Heart left ventricle (tissue), 16 donors: Measurements from ENCODE around the gene TTYH3. TPM values are rescaled to one million over a fixed set of nuclear protein-coding genes. Genes with fewer than 3 reads are reported as not detected.

Experiments
- ATAC-seq, 4 donors: fragments of 200-7000 bp; cut with Tn5 transposase; one replicate each; pipeline ENCODE4 v1.9.1; 2020 to 2022; ENCODE audit warnings: moderate library complexity in 4 of 4, mild to moderate bottlenecking in 3 of 4, moderate number of reproducible peaks in 1 of 4
- DNase-seq, 5 donors: peaks; one replicate each; pipeline ENCODE4 v3.0.0-alpha.2; 2020
- H3K27ac ChIP-seq, 12 donors: fragments of 200-600 bp; sonication (generic) in 4 of 12; one replicate each; pipeline versions ENCODE4 v1.5.0 to v1.8.0; 2016 to 2022; ENCODE audit warnings: mild to moderate bottlenecking in 2 of 12
- H3K27me3 ChIP-seq, 9 donors: fragments of 200-600 bp; sonication (generic) in 2 of 9; one replicate each; pipeline versions ENCODE4 v1.5.1 to v1.8.0; 2016 to 2022; ENCODE audit warnings: mild to moderate bottlenecking in 3 of 9
- H3K36me3 ChIP-seq, 9 donors: fragments of 200-600 bp; sonication (generic) in 2 of 9; one replicate each; pipeline versions ENCODE4 v1.5.0 to v1.8.0; 2018 to 2022; ENCODE audit warnings: mild to moderate bottlenecking in 2 of 9
- H3K4me1 ChIP-seq, 12 donors: fragments of 200-600 bp; sonication (generic) in 4 of 12; one replicate each; pipeline versions ENCODE4 v1.5.0 to v1.8.0; 2016 to 2022; ENCODE audit warnings: mild to moderate bottlenecking in 3 of 12
- H3K4me3 ChIP-seq, 12 donors: fragments of 200-600 bp; sonication (generic) in 4 of 12; one replicate each; pipeline versions ENCODE4 v1.5.0 to v1.8.0; 2017 to 2022; ENCODE audit warnings: mild to moderate bottlenecking in 9 of 12, moderate library complexity in 4 of 12
- H3K9me3 ChIP-seq, 12 donors: fragments of 200-600 bp; sonication (generic) in 4 of 12; one replicate each; pipeline versions ENCODE4 v1.5.0 to v1.8.0; 2016 to 2022; ENCODE audit warnings: mild to moderate bottlenecking in 1 of 12
- POLR2A ChIP-seq, 2 donors: fragments of 450-650 bp; IDR thresholded peaks; one replicate each; pipeline ENCODE4 v1.6.1; 2017; ENCODE audit warnings: antibody characterized with exemption in 2 of 2, mild to moderate bottlenecking in 2 of 2, moderate library complexity in 2 of 2
- WGBS, 4 donors: extraction: QIAGEN DNeasy Blood & Tissue Kit in 2 of 4; methylation state at CpG; one replicate each; pipeline versions ENCODE4 v1.1.5 to v1.1.7; 2013 to 2018; 5-methylcytosine and 5-hydroxymethylcytosine counted together
- intact Hi-C, 10 donors: fragments of 100-400 bp; cut with DNase I; formaldehyde crosslinking; loops; one replicate each; pipeline versions ENCODE4 v1.11.1 to v1.14.2; 2022
- polyA plus RNA-seq, 2 donors: library from polyadenylated mRNA; stranded (reverse); fragments of 200-250 nt; gene quantifications; one replicate each; pipeline ENCODE4 v1.2.3, GENCODE V29; 2013
- total RNA-seq, 9 donors: library from RNA; depleted of rRNA in 2 of 9; stranded (reverse); fragments of >200 nt in 2 of 9; fragmentation: NEBNext Ultra II Directional in 3 of 9; extraction: Animal tissue kit (Norgen Biotek cat#: 25700) in 3 of 9; gene quantifications; one replicate each; pipeline versions ENCODE4 v1.1.0 to v1.2.4, GENCODE V29; 2016 to 2023
- TF ChIP-seq, protein P1 (sequence below), 12 donors: fragments of 200-600 bp; sonication (generic) in 4 of 12; IDR thresholded peaks; one replicate each; pipeline versions ENCODE4 v1.5.0 to v1.8.0; 2018 to 2022; ENCODE audit warnings: antibody characterized with exemption in 12 of 12, mild to moderate bottlenecking in 5 of 12
- donor health status: ischemic (EF 13 %, LVEDD 7.1; RV severe dilation, severe dysfunction).
- donor health status: healthy with polysubstance abuse.
- donor health status: DM: no; HTN: yes; CAD: no.
- donor health status: DM: no; HTN: no; CAD: no.
- donor health status: ischemic (EF 25% LVEDD 6.9; RV normal size, moderate dysfunction).
- donor health status: ischemic (EF 25% LVEDD 5.7; RV mildly dilated, moderate dysfunction).
- donor health status: healthy.
- donor health status: DM: yes; HTN: yes; CAD: no.
- donor health status: ischemic (EF 35%, LVEDD 5.7; RV mildly dilated, moderate dysfunction).
- donor health status: nonischemic (EF 11% LVEDD 7.7; RV severe dilation, severe dysfunction).
- donor health status: DM: yes; HTN: yes; CAD: no.
- donor health status: PGD.
- donor health status: ischemic (EF 29% LVEDD 5.4; RV normal size, mild dysfunction).
- donor health status: nonischemic (EF 23%, LVEDD 6.1; RV moderate dilation, normal function).

The TTYH3 gene
- total and polyA plus RNA-seq, 11 donors, result 5.7 to 104 (median 12.8) TPM

DNA sequence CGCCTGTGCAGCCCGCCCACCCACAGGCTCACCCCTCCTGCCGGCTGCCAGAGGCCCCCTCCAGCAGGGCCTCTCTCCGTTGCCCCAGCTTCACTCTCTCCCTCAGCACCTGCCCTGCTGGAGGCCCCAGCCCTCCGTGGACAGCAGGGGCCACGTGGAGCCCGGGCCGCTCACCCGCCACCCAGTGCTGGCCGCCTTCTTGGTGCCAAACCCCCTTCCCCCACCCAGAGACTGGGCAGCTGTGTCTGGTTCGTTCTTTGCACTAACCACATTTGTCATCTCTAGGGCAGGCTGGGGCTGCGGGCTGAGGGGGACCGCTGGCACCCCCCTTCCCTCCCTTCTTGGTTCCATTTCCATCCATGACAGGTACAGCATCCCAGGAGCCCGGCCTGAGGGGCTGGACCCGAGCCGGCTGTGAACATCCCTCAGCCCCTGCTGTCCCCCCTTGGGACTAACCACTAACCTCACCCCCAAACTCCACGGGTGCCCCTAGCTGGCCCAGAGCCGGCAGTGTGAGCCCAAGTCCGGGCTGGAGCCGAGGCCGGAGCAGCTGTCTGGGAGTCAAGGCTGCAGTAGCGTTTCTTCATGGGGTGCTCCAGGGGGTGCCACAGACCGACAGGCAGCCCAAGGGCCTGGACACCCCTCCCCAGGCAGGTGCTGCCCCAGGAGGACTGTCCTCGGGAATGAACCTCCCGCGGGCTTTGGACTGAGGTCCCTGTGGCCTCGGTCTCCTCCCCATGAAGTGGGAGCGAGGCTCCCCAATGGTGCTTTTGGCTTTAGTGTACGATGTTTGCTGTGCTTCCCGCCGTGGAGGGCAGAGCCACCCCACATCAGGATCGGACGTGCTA, 30.7 kb downstream of the TTYH3 start:
- Histone ChIP-seq H3K36me3 (peaks cover 0 to 46% (median under 1%) of the 10 kb centered on the region in 9 donors), H3K27ac (peak overlapping the region in 2 of 12 donors; percentile 12 to 65), H3K4me3 (no peak overlapping the region), H3K9me3 (peaks cover 0 to 6% (median 0%) of the 10 kb centered on the region in 12 donors), H3K4me1 (peaks cover 0 to 34% (median 17%) of the 10 kb centered on the region in 12 donors), H3K27me3 (peaks cover 0 to 2% (median 0%) of the 10 kb centered on the region in 9 donors)
- ATAC-seq (no peak), DNase-seq (peak in 1 of 5 donors; percentile 69)
- WGBS, 4 donors, result 72 to 90% (median 79%) methylated on average over 18 to 33 of the region's 33 CpGs
- TF ChIP-seq POLR2A (IDR thresholded peaks at IDR 0.05), result no peak
- TF ChIP-seq, protein P1, sequence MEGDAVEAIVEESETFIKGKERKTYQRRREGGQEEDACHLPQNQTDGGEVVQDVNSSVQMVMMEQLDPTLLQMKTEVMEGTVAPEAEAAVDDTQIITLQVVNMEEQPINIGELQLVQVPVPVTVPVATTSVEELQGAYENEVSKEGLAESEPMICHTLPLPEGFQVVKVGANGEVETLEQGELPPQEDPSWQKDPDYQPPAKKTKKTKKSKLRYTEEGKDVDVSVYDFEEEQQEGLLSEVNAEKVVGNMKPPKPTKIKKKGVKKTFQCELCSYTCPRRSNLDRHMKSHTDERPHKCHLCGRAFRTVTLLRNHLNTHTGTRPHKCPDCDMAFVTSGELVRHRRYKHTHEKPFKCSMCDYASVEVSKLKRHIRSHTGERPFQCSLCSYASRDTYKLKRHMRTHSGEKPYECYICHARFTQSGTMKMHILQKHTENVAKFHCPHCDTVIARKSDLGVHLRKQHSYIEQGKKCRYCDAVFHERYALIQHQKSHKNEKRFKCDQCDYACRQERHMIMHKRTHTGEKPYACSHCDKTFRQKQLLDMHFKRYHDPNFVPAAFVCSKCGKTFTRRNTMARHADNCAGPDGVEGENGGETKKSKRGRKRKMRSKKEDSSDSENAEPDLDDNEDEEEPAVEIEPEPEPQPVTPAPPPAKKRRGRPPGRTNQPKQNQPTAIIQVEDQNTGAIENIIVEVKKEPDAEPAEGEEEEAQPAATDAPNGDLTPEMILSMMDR (IDR thresholded peaks at IDR 0.05), result no peak
- intact Hi-C loops, result loop anchor here in 4 of 10 donors (5.0 to 10.0 kb wide), 3 partner anchors 55 to 95 kb away; no protein-coding TSS in a partner anchor

DNA sequence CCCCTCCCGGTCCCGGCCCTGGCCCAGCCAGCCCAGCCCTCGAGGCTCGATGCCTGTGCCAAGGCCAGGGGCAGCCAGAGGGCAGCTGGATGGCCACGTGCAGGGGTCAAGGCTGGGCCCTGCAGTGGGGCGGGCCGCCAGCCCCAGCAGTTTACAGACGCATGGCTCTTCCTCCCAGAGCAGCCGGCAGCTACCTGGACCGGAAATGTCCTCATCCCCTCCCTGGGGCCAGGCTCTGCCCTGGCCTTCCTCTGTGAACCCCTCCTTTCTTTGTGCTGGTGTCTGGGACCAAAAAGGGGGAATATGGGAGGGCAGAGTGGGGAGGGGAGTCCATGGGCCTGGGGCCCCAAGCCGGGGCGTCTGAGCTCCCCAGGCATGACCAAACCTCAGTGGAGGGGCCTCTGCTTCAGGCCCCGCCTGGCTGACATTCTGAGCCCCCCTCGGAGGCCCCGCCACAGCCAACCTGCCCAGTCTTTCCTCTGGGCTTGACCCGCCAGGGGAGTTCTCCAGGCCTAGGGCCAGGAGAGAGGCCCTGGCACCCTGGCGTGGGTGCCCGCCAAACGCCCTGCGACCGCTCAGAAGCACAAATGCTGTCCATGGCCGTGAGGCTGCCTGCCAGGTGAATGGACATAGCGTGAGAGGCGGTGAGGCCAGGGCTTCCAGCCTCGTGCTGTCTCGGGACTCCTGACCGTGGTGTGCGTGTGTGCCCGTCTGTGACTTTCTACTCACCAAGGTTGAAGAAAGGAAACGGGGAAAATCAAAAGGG, 31.5 kb downstream of the TTYH3 start:
- H3K9me3 ChIP-seq, result peaks cover 0 to 6% (median 0%) of the 10 kb centered on the region in 12 donors
- peaks cover 0 to 2% (median 0%) of the 10 kb centered on the region in 9 donors for H3K27me3 ChIP-seq
- H3K36me3 ChIP-seq, result peaks cover 0 to 38% (median 0%) of the 10 kb centered on the region in 9 donors
- intact Hi-C loops, result loop anchor here in 4 of 10 donors (5.0 to 10.0 kb wide), 3 partner anchors 56 to 96 kb away; no protein-coding TSS in a partner anchor
- peak overlapping the region in 5 of 12 donors; percentile 12 to 68 (median 27) for H3K27ac ChIP-seq
- TF ChIP-seq, protein P1 (IDR thresholded peaks at IDR 0.05), result no peak
- no peak for TF ChIP-seq POLR2A (IDR thresholded peaks at IDR 0.05)
- DNase-seq (peak in 2 of 5 donors; percentile 71 to 81), ATAC-seq (peak; percentile 44 to 74 (median 47))
- H3K4me1 ChIP-seq, result peaks cover 0 to 34% (median 17%) of the 10 kb centered on the region in 12 donors
- H3K4me3 ChIP-seq, result no peak overlapping the region
- WGBS, 4 donors, result 44 to 54% (median 47%) methylated on average over 23 to 30 of the region's 30 CpGs

DNA sequence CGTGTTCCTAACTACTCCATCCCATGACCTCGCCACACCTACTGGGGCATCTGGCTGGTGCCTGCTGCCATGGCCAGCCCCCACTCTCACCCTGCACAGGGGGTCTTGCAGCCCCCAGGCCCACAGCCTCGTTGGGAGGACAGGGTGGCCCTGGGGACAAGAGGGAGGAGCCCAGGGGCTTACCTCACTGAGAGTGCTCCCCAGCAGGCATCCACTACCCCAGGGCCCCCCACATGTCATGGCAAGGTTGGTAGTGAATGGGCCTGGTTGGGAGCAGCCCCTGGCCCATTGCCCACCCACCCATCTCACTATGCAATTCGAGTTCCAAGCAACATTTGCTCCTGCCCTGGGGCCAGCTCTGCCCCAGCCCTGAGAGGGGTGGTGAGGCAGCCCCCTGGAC, 32.2 kb downstream of the TTYH3 start:
- Histone ChIP-seq H3K36me3 (peaks cover 0 to 31% (median 0%) of the 10 kb centered on the region in 9 donors), H3K9me3 (peaks cover 0 to 6% (median 0%) of the 10 kb centered on the region in 12 donors), H3K27ac (peak overlapping the region in 2 of 12 donors; percentile 27 to 65), H3K27me3 (peaks cover 0 to 2% (median 0%) of the 10 kb centered on the region in 9 donors), H3K4me3 (no peak overlapping the region), H3K4me1 (peaks cover 0 to 34% (median 17%) of the 10 kb centered on the region in 12 donors)
- TF ChIP-seq, protein P1 (IDR thresholded peaks at IDR 0.05), result no peak
- no peak for TF ChIP-seq POLR2A (IDR thresholded peaks at IDR 0.05)
- ATAC-seq, result no peak
- intact Hi-C loops, result loop anchor here in 4 of 10 donors (5.0 to 10.0 kb wide), 3 partner anchors 57 to 97 kb away; no protein-coding TSS in a partner anchor
- 51 to 69% (median 57%) methylated on average over 4 of the region's 4 CpGs for WGBS, 4 donors
- peak in 1 of 5 donors; percentile 47 for DNase-seq
